Measurements from ENCODE around the gene MTHFD1L.

GRCh38 chr6:151101816-151102694 is 236.6 kb downstream of the MTHFD1L start:
- TF ChIP-seq CTCF (IDR thresholded peaks at IDR 0.05) (no peak), POLR2A (IDR thresholded peaks at IDR 0.05) (no peak)
